Esophagus (tissue), 2 donors: ENCODE data around the gene BRMS1. TPM values are rescaled to one million over a fixed set of nuclear protein-coding genes. Genes with fewer than 3 reads are reported as not detected.

Source experiments
- H3K27ac ChIP-seq, 2 donors: one replicate each; pipeline ENCODE4 v1.5.1; 2013; ENCODE audit warnings: low read depth in 2 of 2, mild to moderate bottlenecking in 2 of 2, inconsistent platforms in 1 of 2, low read length in 1 of 2, moderate library complexity in 1 of 2
- H3K27me3 ChIP-seq, 2 donors: one replicate each; pipeline ENCODE4 v1.6.1; 2013; ENCODE audit warnings: low read length in 2 of 2, control low read depth in 1 of 2, mild to moderate bottlenecking in 1 of 2; ENCODE audit not compliant: insufficient read depth in 2 of 2, control insufficient read depth in 1 of 2
- H3K36me3 ChIP-seq, 2 donors: one replicate each; pipeline ENCODE4 v1.6.1; 2013; ENCODE audit warnings: low read length in 1 of 2; ENCODE audit not compliant: control insufficient read depth in 2 of 2, insufficient read depth in 2 of 2
- H3K4me1 ChIP-seq, 2 donors: one replicate each; pipeline ENCODE4 v1.6.1; 2013; ENCODE audit warnings: low read length in 1 of 2; ENCODE audit not compliant: control insufficient read depth in 2 of 2, insufficient read depth in 2 of 2
- H3K4me3 ChIP-seq, 2 donors: one replicate each; pipeline ENCODE4 v1.5.1; 2013; ENCODE audit warnings: low read length in 2 of 2, mild to moderate bottlenecking in 2 of 2, low read depth in 1 of 2, moderate library complexity in 1 of 2
- H3K9me3 ChIP-seq, 2 donors: one replicate each; pipeline ENCODE4 v1.6.1; 2013; ENCODE audit warnings: mild to moderate bottlenecking in 2 of 2, low read depth in 1 of 2, low read length in 1 of 2, moderate library complexity in 1 of 2; ENCODE audit not compliant: control insufficient read depth in 2 of 2, insufficient read depth in 1 of 2
- WGBS, 2 donors: extraction: QIAGEN DNeasy Blood & Tissue Kit; methylation state at CpG; one replicate each; pipeline ENCODE4 v1.1.7; 2013; 5-methylcytosine and 5-hydroxymethylcytosine counted together
- polyA plus RNA-seq, 2 donors: library from polyadenylated mRNA; stranded (reverse); fragments of 200-250 nt; gene quantifications; one replicate each; pipeline ENCODE4 v1.2.3, GENCODE V29; 2013
- donor health status: healthy with polysubstance abuse.
- donor health status: Bipolar disorder and iron deficiency.

Gene BRMS1
- polyA plus RNA-seq, 2 donors = 44.1 to 49.9 TPM

- H3K4me3 ChIP-seq = peak within 1 kb of the TSS; percentile 11 to 33
- peaks cover 9 to 26% of the 10 kb centered on the region in 2 donors for H3K4me1 ChIP-seq
These were observed 28.1 kb downstream of the BRMS1 start, which contains the start of gene CD248 for GRCh38 chr11:66316849-66317251. Gene CD248 (minus strand): TSS chr11:66317044. CDS start chr11:66317027, 17 bp downstream.

GRCh38 chr11:66315921-66316811 is 28.7 kb downstream of the BRMS1 start:
- Histone ChIP-seq H3K9me3 (no peaks in the 10 kb centered on the region), H3K36me3 (no peaks in the 10 kb centered on the region), H3K27me3 (no peaks in the 10 kb centered on the region), H3K4me3 (peak overlapping the region; percentile 11 to 33), H3K4me1 (peaks cover 9 to 26% of the 10 kb centered on the region in 2 donors), H3K27ac (peak overlapping the region; percentile 37 to 74)
- 42 to 57% methylated on average over 52 of the region's 52 CpGs for WGBS, 2 donors

More at GRCh38 chr11:66316849-66317251, 28.1 kb downstream of the BRMS1 start, which contains the start of gene CD248:
- WGBS, 2 donors = 22% methylated on average over 22 to 29 of the region's 29 CpGs
- H3K9me3 ChIP-seq = no peaks in the 10 kb centered on the region
- H3K27ac ChIP-seq = peak within 1 kb of the TSS; percentile 74 to 84
- no peaks in the 10 kb centered on the region for H3K36me3 ChIP-seq
- H3K27me3 ChIP-seq = no peaks in the 10 kb centered on the region

GRCh38 chr11:66315498-66315885 is 29.4 kb downstream of the BRMS1 start:
- Histone ChIP-seq H3K4me1 (peaks cover 9 to 26% of the 10 kb centered on the region in 2 donors), H3K27ac (peak overlapping the region in 1 of 2 donors; percentile 8), H3K36me3 (no peaks in the 10 kb centered on the region), H3K4me3 (peak overlapping the region in 1 of 2 donors; percentile 33), H3K27me3 (no peaks in the 10 kb centered on the region), H3K9me3 (no peaks in the 10 kb centered on the region)
- 78 to 87% methylated on average over 10 to 14 of the region's 14 CpGs for WGBS, 2 donors

GRCh38 chr11:66314561-66315497 is 30.1 kb downstream of the BRMS1 start:
- Histone ChIP-seq H3K36me3 (no peaks in the 10 kb centered on the region), H3K27ac (peak overlapping the region in 1 of 2 donors; percentile 89), H3K27me3 (no peaks in the 10 kb centered on the region), H3K9me3 (no peaks in the 10 kb centered on the region), H3K4me3 (peak overlapping the region in 1 of 2 donors; percentile 33), H3K4me1 (peaks cover 9 to 26% of the 10 kb centered on the region in 2 donors)
- WGBS, 2 donors = 78 to 79% methylated on average over 17 of the region's 17 CpGs

GRCh38 chr11:66314186-66314501 is 30.8 kb downstream of the BRMS1 start:
- no peaks in the 10 kb centered on the region for H3K36me3 ChIP-seq
- H3K27ac ChIP-seq = peak overlapping the region in 1 of 2 donors; percentile 89
- H3K4me1 ChIP-seq = peaks cover 9 to 26% of the 10 kb centered on the region in 2 donors
- no peaks in the 10 kb centered on the region for H3K27me3 ChIP-seq
- no peaks in the 10 kb centered on the region for H3K9me3 ChIP-seq
- no peak overlapping the region for H3K4me3 ChIP-seq
- 74% methylated on average over 1 of the region's 1 CpG for WGBS, 2 donors

- WGBS, 2 donors = 42 to 49% methylated on average over 38 of the region's 38 CpGs
- H3K27ac ChIP-seq = peak overlapping the region; percentile 84 to 89
- H3K27me3 ChIP-seq = no peaks in the 10 kb centered on the region
- peaks cover 9 to 24% of the 10 kb centered on the region in 2 donors for H3K4me1 ChIP-seq
- peak overlapping the region; percentile 13 to 21 for H3K4me3 ChIP-seq
- H3K36me3 ChIP-seq = no peaks in the 10 kb centered on the region
- H3K9me3 ChIP-seq = no peaks in the 10 kb centered on the region
These were observed 31.4 kb downstream of the BRMS1 start for GRCh38 chr11:66313321-66314185.

GRCh38 chr11:66312549-66313320 is 32.2 kb downstream of the BRMS1 start:
- peak overlapping the region; percentile 84 to 96 for H3K27ac ChIP-seq
- no peaks in the 10 kb centered on the region for H3K27me3 ChIP-seq
- H3K4me1 ChIP-seq = peaks cover 8 to 19% of the 10 kb centered on the region in 2 donors
- H3K9me3 ChIP-seq = no peaks in the 10 kb centered on the region
- no peaks in the 10 kb centered on the region for H3K36me3 ChIP-seq
- WGBS, 2 donors = 2% methylated on average over 51 to 52 of the region's 52 CpGs
- peak overlapping the region; percentile 42 to 48 for H3K4me3 ChIP-seq

GRCh38 chr11:66311965-66312548 is 32.8 kb downstream of the BRMS1 start:
- Histone ChIP-seq H3K27ac (peak overlapping the region; percentile 84 to 96), H3K9me3 (no peaks in the 10 kb centered on the region), H3K36me3 (no peaks in the 10 kb centered on the region), H3K27me3 (no peaks in the 10 kb centered on the region), H3K4me3 (peak overlapping the region; percentile 42 to 48), H3K4me1 (peaks cover 5 to 16% of the 10 kb centered on the region in 2 donors)
- WGBS, 2 donors = 0 to 1% methylated on average over 44 of the region's 44 CpGs
